ENCODE results near the gene ARHGEF2. TPM values are rescaled to one million over a fixed set of nuclear protein-coding genes. Genes with fewer than 3 reads are reported as not detected.

Gene ARHGEF2
- total and polyA plus RNA-seq, 2 of the 13 experiments (the other 11 are each of a cell fraction or from before 2014, with no cell fraction given), result 16.1 to 32.1 TPM

DNA sequence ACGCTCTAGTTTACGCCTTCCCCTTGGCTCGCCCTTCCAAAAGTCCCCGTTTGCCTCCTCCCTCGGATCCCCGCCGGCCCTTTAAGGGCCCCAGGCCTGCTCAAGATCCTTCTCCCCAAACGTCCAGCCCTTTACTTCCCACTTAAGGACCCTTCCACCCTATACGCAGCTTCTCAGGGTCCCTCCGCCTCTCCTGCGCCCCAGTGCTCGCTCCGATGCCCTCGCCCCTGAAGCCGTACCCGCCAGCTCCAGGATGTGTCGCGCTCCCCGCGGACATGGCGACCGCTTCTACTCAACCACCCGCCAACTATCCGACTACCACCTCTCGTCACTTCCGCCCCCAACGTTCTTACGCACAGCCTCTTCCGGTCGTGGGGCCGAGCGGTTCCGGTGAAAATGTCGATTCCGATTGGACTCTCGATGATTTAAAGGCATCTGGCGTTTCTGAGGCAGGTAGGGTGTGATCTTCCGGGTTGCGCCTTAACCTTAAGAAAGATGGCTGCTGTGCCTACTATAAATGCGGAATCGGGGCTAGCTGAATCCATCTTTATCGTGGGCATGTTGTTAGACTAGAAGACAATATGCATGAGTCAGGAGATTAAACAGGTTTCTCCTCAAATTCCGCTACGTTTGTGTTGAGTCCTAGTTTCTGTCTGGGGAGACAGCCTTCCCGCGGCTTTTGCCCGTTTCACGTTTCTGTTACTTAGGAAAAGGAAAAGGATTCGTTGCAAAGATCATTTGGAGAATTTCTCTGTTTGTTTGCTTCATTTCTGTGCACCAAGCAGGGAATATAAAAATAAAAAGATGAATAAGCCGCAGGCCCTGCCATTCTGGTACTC, 44.0 kb downstream of the ARHGEF2 start, which contains the start of gene KHDC4 (continued):
- TF ChIP-seq ZNF230 (CRISPR knock-in tag; IDR thresholded peaks at IDR 0.05) (no peak; the same call in 1 of the 2 replicates), HHEX (CRISPR knock-in tag; IDR thresholded peaks at IDR 0.05) (no peak), SMYD3 (CRISPR knock-in tag; IDR thresholded peaks at IDR 0.05) (0 out of 2 replicates have a peak, but pooled peaks have one; percentile 44), ZNF251 (CRISPR knock-in tag; IDR thresholded peaks at IDR 0.05) (no peak), ZNF136 (CRISPR knock-in tag; IDR thresholded peaks at IDR 0.05; ENCODE audit: low read depth) (no peak), ETV6 (CRISPR knock-in tag; conservative IDR thresholded peaks at IDR 0.05) (peak; percentile 75), ZNF225 (CRISPR knock-in tag; IDR thresholded peaks at IDR 0.05) (peak; percentile 87), TBX3 (IDR thresholded peaks at IDR 0.05; ENCODE audit: borderline replicate concordance) (no peak), MIER2 (CRISPR knock-in tag; IDR thresholded peaks at IDR 0.05) (no peak), POLR2AphosphoS5 (IDR thresholded peaks at IDR 0.05; ENCODE audit: low read depth, low read length) (peak; percentile 96), TP53 (CRISPR knock-in tag; conservative IDR thresholded peaks at IDR 0.05) (no peak), ZNF781 (CRISPR knock-in tag; IDR thresholded peaks at IDR 0.05; ENCODE audit: borderline replicate concordance, not compliant biosample characterization) (peak; percentile 53), ISL2 (CRISPR knock-in tag; IDR thresholded peaks at IDR 0.05) (no peak; the same call in 1 of the 2 replicates), ZNF816 (CRISPR knock-in tag; IDR thresholded peaks at IDR 0.05; ENCODE audit: borderline replicate concordance) (no peak), MXD4 (CRISPR knock-in tag; IDR thresholded peaks at IDR 0.05) (peak; percentile 40; the same call in 1 of the 2 replicates), ZNF17 (CRISPR knock-in tag; IDR thresholded peaks at IDR 0.05) (no peak), ISX (CRISPR knock-in tag; conservative IDR thresholded peaks at IDR 0.05) (no peak), HNF4G (IDR thresholded peaks at IDR 0.05; ENCODE audit: borderline replicate concordance, low read depth, low read length) (no peak), HNF4G (CRISPR knock-in tag; IDR thresholded peaks at IDR 0.05; ENCODE audit: borderline replicate concordance, low read depth) (no peak), FOSL1 (CRISPR knock-in tag; IDR thresholded peaks at IDR 0.05; ENCODE audit: borderline replicate concordance) (no peak), ZNF264 (CRISPR knock-in tag; IDR thresholded peaks at IDR 0.05) (no peak), ZNF30 (CRISPR knock-in tag; IDR thresholded peaks at IDR 0.05) (no peak), SAFB2 (CRISPR knock-in tag; IDR thresholded peaks at IDR 0.05; ENCODE audit: borderline replicate concordance, low read depth) (no peak), SMARCC2 (IDR thresholded peaks at IDR 0.05) (no peak), ZNF567 (CRISPR knock-in tag; IDR thresholded peaks at IDR 0.05; ENCODE audit: borderline replicate concordance) (0 out of 2 replicates have a peak, but pooled peaks have one; percentile 2), MED1 (CRISPR knock-in tag; IDR thresholded peaks at IDR 0.05) (peak; percentile 62)
- TF ChIP-seq, protein P1, sequence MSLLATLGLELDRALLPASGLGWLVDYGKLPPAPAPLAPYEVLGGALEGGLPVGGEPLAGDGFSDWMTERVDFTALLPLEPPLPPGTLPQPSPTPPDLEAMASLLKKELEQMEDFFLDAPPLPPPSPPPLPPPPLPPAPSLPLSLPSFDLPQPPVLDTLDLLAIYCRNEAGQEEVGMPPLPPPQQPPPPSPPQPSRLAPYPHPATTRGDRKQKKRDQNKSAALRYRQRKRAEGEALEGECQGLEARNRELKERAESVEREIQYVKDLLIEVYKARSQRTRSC (CRISPR knock-in tag; IDR thresholded peaks at IDR 0.05; ENCODE audit: low read depth), result no peak
- TF ChIP-seq, protein P2, sequence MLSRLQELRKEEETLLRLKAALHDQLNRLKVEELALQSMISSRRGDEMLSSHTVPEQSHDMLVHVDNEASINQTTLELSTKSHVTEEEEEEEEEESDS (CRISPR knock-in tag; IDR thresholded peaks at IDR 0.05; ENCODE audit: borderline replicate concordance), result no peak

All from HepG2 (cell line).